OCI-LY7 (cell line): ENCODE data around the gene FAM20A. TPM values are rescaled to one million over a fixed set of nuclear protein-coding genes. Genes with fewer than 3 reads are reported as not detected.

Experiments used
- BruUV-seq: library from RNA; stranded (reverse); fragments of 400-500 nt; replicated peaks from 2 replicates; lab custom pipeline; 2021; lab: Mats Ljungman, UMichigan
- CTCF ChIA-PET: fragments of 300-600 bp; sonication (Branson Sonifier 250); formaldehyde crosslinking; loops from one replicate; lab custom pipeline; 2022; ENCODE audit warnings: antibody characterized with exemption; ENCODE audit not compliant: unreplicated experiment; lab: Charles Lee
- POLR2A ChIA-PET: fragments of 300-600 bp; sonication (Branson Sonifier 250); formaldehyde crosslinking; loops from one replicate; lab custom pipeline; 2022; ENCODE audit warnings: antibody characterized with exemption; lab: Charles Lee
- DNase-seq: peaks from one replicate; pipeline ENCODE4 v3.0.0-alpha.2; 2015; ENCODE audit warnings: low spot score
- H2AFZ ChIP-seq: fragments of 200-600 bp; sonication (generic), shearing (Covaris generic); 2 replicates; pipeline ENCODE4 v1.6.1; 2014; ENCODE audit warnings: mild to moderate bottlenecking, antibody characterized with exemption, low read length, moderate library complexity
- H3K27ac ChIP-seq: fragments of 200-600 bp; sonication (generic); 2 replicates; pipeline ENCODE4 v1.5.1; 2014; ENCODE audit warnings: mixed run types, low read depth, mild to moderate bottlenecking, moderate library complexity, low read length, inconsistent platforms; ENCODE audit not compliant: poor library complexity, severe bottlenecking
- H3K36me3 ChIP-seq: fragments of 200-600 bp; sonication (generic); 2 replicates; pipeline ENCODE4 v1.6.1; 2014; ENCODE audit warnings: mild to moderate bottlenecking, antibody characterized with exemption, low read length, moderate library complexity, mixed read lengths; ENCODE audit not compliant: insufficient read depth
- H3K4me1 ChIP-seq: fragments of 200-600 bp; sonication (generic); 2 replicates; pipeline ENCODE4 v1.5.1; 2014; ENCODE audit warnings: mild to moderate bottlenecking, low read length; ENCODE audit not compliant: insufficient read depth, poor library complexity, severe bottlenecking
- H3K4me2 ChIP-seq: fragments of 200-600 bp; sonication (generic); 2 replicates; pipeline ENCODE4 v1.6.1; 2014; ENCODE audit warnings: mild to moderate bottlenecking, low read length
- H3K4me3 ChIP-seq: fragments of 200-600 bp; sonication (generic); 2 replicates; pipeline ENCODE4 v1.5.1; 2014; ENCODE audit warnings: mild to moderate bottlenecking, low read depth, low read length; ENCODE audit not compliant: poor library complexity, severe bottlenecking
- H3K79me2 ChIP-seq: fragments of 200-600 bp; sonication (generic); 2 replicates; pipeline ENCODE4 v1.6.1; 2016; ENCODE audit warnings: low read depth, mild to moderate bottlenecking, low read length, moderate library complexity, mixed read lengths; ENCODE audit not compliant: insufficient read depth
- H3K9me2 ChIP-seq: fragments of 200-600 bp; sonication (generic); 2 replicates; pipeline ENCODE4 v1.6.1; 2016; ENCODE audit warnings: mild to moderate bottlenecking, low read length, mixed read lengths; ENCODE audit not compliant: insufficient read depth
- H3K9me3 ChIP-seq: fragments of 200-600 bp; sonication (generic); 2 replicates; pipeline ENCODE4 v1.6.1; 2014; ENCODE audit warnings: mild to moderate bottlenecking, mixed run types, low read length, mixed read lengths
- H4K20me1 ChIP-seq: fragments of 200-600 bp; sonication (generic); 2 replicates; pipeline ENCODE4 v1.6.1; 2014; ENCODE audit warnings: mild to moderate bottlenecking, antibody characterized with exemption, low read length, moderate library complexity, mixed read lengths; ENCODE audit not compliant: insufficient read depth
- EZH2phosphoT487 ChIP-seq: fragments of 200-600 bp; sonication (generic); IDR thresholded peaks from 2 replicates; pipeline ENCODE4 v1.6.1; 2018; ENCODE audit warnings: low read depth, borderline replicate concordance, mild to moderate bottlenecking, mixed run types, antibody characterized with exemption, low read length, moderate library complexity, mixed read lengths
- intact Hi-C: fragments of 100-400 bp; cut with micrococcal nuclease; formaldehyde crosslinking; loops from one replicate; pipeline ENCODE4 v1.10.0; 2022; ENCODE audit not compliant: unreplicated experiment
- total RNA-seq, 2 experiments: library from RNA; depleted of rRNA in 1 of 2; stranded (reverse); fragments of >200 nt in 1 of 2; shearing (Covaris generic) in 1 of 2; gene quantifications; 2 replicates each; pipeline ENCODE4 v1.2.3, GENCODE V29; 2014 to 2022
- TF ChIP-seq, protein P1 (sequence below): fragments of 200-600 bp; sonication (generic); conservative IDR thresholded peaks from 2 replicates; pipeline ENCODE4 v1.5.1; 2014; ENCODE audit warnings: mild to moderate bottlenecking, antibody characterized with exemption, low read length, moderate library complexity, mixed read lengths

The FAM20A gene
- total RNA-seq, 2 experiments from 2014 or later: not detected

DNA sequence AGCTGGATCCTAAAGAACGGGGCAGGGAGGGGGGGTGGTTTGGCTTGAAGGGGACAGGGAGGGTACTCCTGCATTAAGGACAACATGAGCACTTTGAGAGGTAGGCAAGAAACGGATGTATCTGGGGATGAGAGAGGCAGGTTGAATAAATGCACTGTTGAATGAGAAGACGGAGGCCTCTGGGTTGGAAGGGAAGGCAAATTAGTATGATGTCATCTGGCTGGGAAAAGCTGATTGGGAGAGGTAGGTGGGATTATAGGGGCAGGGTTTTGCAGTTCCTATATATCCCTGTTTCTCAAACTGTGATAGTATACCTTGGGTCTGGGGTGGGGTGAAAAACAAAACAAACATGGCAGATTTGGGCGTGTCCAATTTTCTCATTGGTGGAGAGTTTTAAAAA, 44.6 kb downstream of the FAM20A start:
- intact Hi-C loops: no loop called here
- Histone ChIP-seq H3K27ac (no peak overlapping the region), H3K9me2 (no peaks in the 10 kb centered on the region), H3K79me2 (no peaks in the 10 kb centered on the region), H3K9me3 (no peaks in the 10 kb centered on the region), H3K4me3 (no peak overlapping the region), H2AFZ (no peak overlapping the region), H4K20me1 (no peaks in the 10 kb centered on the region), H3K4me2 (no peak overlapping the region), H3K36me3 (no peaks in the 10 kb centered on the region), H3K4me1 (no peaks in the 10 kb centered on the region)
- BruUV-seq: no TSS peak
- no peak for DNase-seq
- ChIA-PET POLR2A (interaction anchor here (0.6 kb wide), 2 partner anchors 17 to 22 kb away, joined by 4 to 6 read pairs; no protein-coding TSS in a partner anchor), CTCF (no interaction called here)
- TF ChIP-seq EZH2phosphoT487: no peak
- TF ChIP-seq, protein P1, sequence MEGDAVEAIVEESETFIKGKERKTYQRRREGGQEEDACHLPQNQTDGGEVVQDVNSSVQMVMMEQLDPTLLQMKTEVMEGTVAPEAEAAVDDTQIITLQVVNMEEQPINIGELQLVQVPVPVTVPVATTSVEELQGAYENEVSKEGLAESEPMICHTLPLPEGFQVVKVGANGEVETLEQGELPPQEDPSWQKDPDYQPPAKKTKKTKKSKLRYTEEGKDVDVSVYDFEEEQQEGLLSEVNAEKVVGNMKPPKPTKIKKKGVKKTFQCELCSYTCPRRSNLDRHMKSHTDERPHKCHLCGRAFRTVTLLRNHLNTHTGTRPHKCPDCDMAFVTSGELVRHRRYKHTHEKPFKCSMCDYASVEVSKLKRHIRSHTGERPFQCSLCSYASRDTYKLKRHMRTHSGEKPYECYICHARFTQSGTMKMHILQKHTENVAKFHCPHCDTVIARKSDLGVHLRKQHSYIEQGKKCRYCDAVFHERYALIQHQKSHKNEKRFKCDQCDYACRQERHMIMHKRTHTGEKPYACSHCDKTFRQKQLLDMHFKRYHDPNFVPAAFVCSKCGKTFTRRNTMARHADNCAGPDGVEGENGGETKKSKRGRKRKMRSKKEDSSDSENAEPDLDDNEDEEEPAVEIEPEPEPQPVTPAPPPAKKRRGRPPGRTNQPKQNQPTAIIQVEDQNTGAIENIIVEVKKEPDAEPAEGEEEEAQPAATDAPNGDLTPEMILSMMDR: no peak

DNA sequence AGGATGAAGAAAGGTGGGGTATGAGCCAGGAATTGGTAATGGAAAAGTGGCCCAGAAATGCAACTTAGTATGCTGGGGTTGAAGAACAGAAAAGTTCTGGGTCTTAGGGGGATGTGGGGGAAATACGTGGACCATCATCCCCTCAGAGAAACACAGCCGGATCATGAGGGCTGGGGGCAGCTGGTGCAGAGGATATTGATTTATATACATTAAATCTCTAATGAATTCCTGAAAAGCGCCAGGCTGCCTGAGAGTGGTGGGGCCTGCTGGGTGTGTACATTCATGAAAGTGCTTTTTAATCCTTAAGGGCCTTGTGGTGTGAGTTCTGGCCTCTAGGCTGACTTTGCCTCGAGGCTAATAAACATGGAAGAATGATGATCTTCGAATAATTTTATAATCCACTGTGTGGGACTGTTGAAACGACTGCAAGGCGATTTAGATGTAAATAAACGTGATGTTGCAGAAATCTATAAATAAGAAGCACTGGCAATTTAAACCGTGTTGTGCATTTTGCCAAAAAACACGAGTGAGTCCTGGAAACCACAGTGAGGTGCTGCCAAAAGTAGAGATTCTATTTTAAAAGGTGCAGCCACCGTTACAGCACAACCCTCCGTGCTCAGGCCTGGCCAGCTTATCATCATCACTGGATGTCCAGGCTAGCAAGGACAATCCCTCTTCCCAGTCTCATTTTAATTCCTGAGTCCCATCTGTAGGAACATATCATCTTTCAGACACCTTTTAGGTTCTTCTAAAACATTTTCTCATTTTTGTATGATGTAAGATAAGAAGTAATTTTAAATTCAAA, 56.9 kb downstream of the FAM20A start:
- Histone ChIP-seq H3K9me2 (no peaks in the 10 kb centered on the region), H4K20me1 (no peaks in the 10 kb centered on the region), H3K9me3 (no peaks in the 10 kb centered on the region), H3K79me2 (no peaks in the 10 kb centered on the region), H3K4me1 (peaks cover 10% of the 10 kb centered on the region), H2AFZ (no peak overlapping the region), H3K27ac (no peak overlapping the region), H3K36me3 (no peaks in the 10 kb centered on the region), H3K4me2 (no peak overlapping the region), H3K4me3 (no peak overlapping the region)
- DNase-seq: no peak
- intact Hi-C loops: no loop called here
- TF ChIP-seq, protein P1: no peak
- no peak for TF ChIP-seq EZH2phosphoT487
- no TSS peak for BruUV-seq
- POLR2A ChIA-PET: interaction anchor here (0.5 kb wide), 1 partner anchor 163 kb away, joined by 3 read pairs; no protein-coding TSS in a partner anchor
- CTCF ChIA-PET: no interaction called here
